Endodermal cell (in vitro differentiated cells): ENCODE results near the gene PBLD. TPM values are rescaled to one million over a fixed set of nuclear protein-coding genes. Genes with fewer than 3 reads are reported as not detected.

Source experiments
- DNase-seq: peaks from one replicate; pipeline ENCODE4 v3.0.0-alpha.2; 2017
- H3K27ac ChIP-seq: 2 replicates; pipeline ENCODE4 v1.5.1; 2013; ENCODE audit warnings: mild to moderate bottlenecking, low read depth, low read length, moderate library complexity
- H3K27me3 ChIP-seq: 2 replicates; pipeline ENCODE4 v1.6.1; 2013; ENCODE audit warnings: mild to moderate bottlenecking, low read length, moderate library complexity; ENCODE audit not compliant: insufficient read depth, control insufficient read depth, poor library complexity, severe bottlenecking
- H3K36me3 ChIP-seq: 2 replicates; pipeline ENCODE4 v1.7.0; 2013; ENCODE audit warnings: mild to moderate bottlenecking, low read length, moderate library complexity; ENCODE audit not compliant: control insufficient read depth, insufficient read depth
- H3K4me1 ChIP-seq: one replicate; pipeline ENCODE4 v1.7.0; 2013; ENCODE audit warnings: low read length; ENCODE audit not compliant: control insufficient read depth, insufficient read depth
- H3K4me3 ChIP-seq: 2 replicates; pipeline ENCODE4 v1.5.1; 2013; ENCODE audit warnings: mild to moderate bottlenecking, low read length, moderate library complexity
- H3K9ac ChIP-seq: 2 replicates; pipeline ENCODE4 v1.6.1; 2013; ENCODE audit warnings: mild to moderate bottlenecking, low read length, moderate library complexity; ENCODE audit not compliant: poor library complexity, severe bottlenecking; ENCODE audit errors: extremely low read depth
- H3K9me3 ChIP-seq: 2 replicates; pipeline ENCODE4 v1.6.1; 2013; ENCODE audit warnings: mild to moderate bottlenecking, low read length, moderate library complexity; ENCODE audit not compliant: control insufficient read depth
- H3K27ac Mint-ChIP-seq: 2 replicates; pipeline ENCODE4 v1.8.0; 2020; ENCODE audit warnings: mixed read lengths
- H3K27me3 Mint-ChIP-seq: 2 replicates; pipeline ENCODE4 v1.8.0; 2021; ENCODE audit warnings: mild to moderate bottlenecking, mixed read lengths; ENCODE audit not compliant: insufficient read depth
- H3K36me3 Mint-ChIP-seq: 2 replicates; pipeline ENCODE4 v1.8.0; 2020; ENCODE audit warnings: low read depth, mixed read lengths
- H3K4me1 Mint-ChIP-seq: 2 replicates; pipeline ENCODE4 v1.8.0; 2020; ENCODE audit warnings: mixed read lengths
- H3K4me3 Mint-ChIP-seq: 2 replicates; pipeline ENCODE4 v1.8.0; 2020; ENCODE audit warnings: mild to moderate bottlenecking, moderate library complexity, mixed read lengths
- H3K9me3 Mint-ChIP-seq: 2 replicates; pipeline ENCODE4 v1.8.0; 2020; ENCODE audit warnings: mild to moderate bottlenecking, mixed read lengths
- WGBS, 2 experiments: methylation state at CpG; one replicate each; pipeline versions ENCODE4 v1.1.5 to v1.1.7; 2013; ENCODE audit warnings: missing lambda C conversion rate in 2 of 2, mixed read lengths in 1 of 2; ENCODE audit not compliant: insufficient coverage in 1 of 2, insufficient read length in 1 of 2; 5-methylcytosine and 5-hydroxymethylcytosine counted together
- total RNA-seq, 2 donors: library from RNA; stranded (reverse); fragmentation: NEBNext Ultra II Directional in 1 of 2; extraction: Animal tissue kit (Norgen Biotek cat#: 25700) in 1 of 2; gene quantifications; 2 replicates in 1 of 2; 3 replicates in 1 of 2; pipeline ENCODE4 v1.2.1, GENCODE V29; 2021
- TF ChIP-seq, protein P1 (sequence below): fragments of 200-600 bp; sonication (generic); conservative IDR thresholded peaks from 2 replicates; pipeline ENCODE4 v1.5.0; 2021; ENCODE audit warnings: antibody characterized with exemption, mild to moderate bottlenecking

The PBLD gene
- total RNA-seq, 2 donors from 2014 or later, result 5.0 to 5.3 TPM

DNA sequence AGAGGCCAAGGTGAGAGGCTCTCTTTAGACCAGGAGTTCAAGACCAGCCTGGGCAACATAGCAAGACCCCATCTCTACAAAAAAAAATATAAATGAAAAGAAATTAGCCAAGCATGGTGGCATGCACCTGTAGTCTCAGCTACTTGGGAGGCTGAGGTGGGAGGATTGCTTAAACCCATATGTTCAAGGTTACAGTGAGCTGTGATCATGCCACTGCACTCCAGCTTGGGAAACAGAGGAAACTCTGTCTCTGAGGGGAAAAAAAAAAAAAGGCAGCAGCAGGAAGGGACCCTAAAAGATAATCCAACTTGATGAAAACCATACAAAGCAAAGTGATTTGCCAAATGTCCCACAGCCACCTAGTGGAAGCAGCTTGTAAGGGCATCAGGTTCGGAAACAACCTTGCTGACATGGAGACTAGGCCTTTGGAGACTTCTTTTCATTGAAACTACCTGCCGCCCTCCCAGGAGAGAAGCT lies 15.6 kb upstream of the PBLD start:
- H3K27ac Mint-ChIP-seq, result peak overlapping the region; percentile 91
- Histone ChIP-seq H3K27ac (no peak overlapping the region), H3K4me1 (no peaks in the 10 kb centered on the region), H3K4me3 (no peak overlapping the region), H3K27me3 (no peaks in the 10 kb centered on the region), H3K9ac (no peak overlapping the region), H3K9me3 (no peaks in the 10 kb centered on the region), H3K36me3 (peaks cover 73% of the 10 kb centered on the region)
- DNase-seq, result peak; percentile 82
- no peaks in the 10 kb centered on the region for H3K9me3 Mint-ChIP-seq
- H3K4me3 Mint-ChIP-seq, result no peak overlapping the region
- 20 to 50% methylated on average over 1 to 2 of the region's 2 CpGs for WGBS, 2 experiments
- peaks cover 4% of the 10 kb centered on the region for H3K4me1 Mint-ChIP-seq
- TF ChIP-seq, protein P1, sequence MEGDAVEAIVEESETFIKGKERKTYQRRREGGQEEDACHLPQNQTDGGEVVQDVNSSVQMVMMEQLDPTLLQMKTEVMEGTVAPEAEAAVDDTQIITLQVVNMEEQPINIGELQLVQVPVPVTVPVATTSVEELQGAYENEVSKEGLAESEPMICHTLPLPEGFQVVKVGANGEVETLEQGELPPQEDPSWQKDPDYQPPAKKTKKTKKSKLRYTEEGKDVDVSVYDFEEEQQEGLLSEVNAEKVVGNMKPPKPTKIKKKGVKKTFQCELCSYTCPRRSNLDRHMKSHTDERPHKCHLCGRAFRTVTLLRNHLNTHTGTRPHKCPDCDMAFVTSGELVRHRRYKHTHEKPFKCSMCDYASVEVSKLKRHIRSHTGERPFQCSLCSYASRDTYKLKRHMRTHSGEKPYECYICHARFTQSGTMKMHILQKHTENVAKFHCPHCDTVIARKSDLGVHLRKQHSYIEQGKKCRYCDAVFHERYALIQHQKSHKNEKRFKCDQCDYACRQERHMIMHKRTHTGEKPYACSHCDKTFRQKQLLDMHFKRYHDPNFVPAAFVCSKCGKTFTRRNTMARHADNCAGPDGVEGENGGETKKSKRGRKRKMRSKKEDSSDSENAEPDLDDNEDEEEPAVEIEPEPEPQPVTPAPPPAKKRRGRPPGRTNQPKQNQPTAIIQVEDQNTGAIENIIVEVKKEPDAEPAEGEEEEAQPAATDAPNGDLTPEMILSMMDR, result peak; percentile 85
- H3K36me3 Mint-ChIP-seq, result peaks cover 60% of the 10 kb centered on the region
- H3K27me3 Mint-ChIP-seq, result no peaks in the 10 kb centered on the region

DNA sequence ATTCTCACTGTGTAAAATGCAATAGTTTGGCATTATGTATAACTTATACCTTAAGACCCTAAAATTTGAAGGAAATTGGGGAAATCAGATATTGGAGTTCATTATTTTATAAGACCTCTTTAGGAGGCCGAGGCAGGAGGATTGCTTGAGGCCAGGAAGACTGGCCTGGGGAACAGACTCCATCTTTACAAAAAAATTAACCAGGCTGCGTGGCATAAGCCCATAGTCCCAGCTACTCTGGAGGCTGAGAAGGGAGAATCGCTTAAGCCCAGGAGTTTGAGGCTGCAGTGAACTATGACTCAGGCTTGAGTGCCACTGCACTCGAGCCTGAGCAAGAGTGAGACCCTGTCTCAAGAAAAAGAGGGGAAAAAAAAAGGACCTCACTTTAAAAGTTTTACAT lies 14.0 kb upstream of the PBLD start:
- 69 to 86% methylated on average over 3 to 4 of the region's 4 CpGs for WGBS, 2 experiments
- no peaks in the 10 kb centered on the region for H3K9me3 Mint-ChIP-seq

DNA sequence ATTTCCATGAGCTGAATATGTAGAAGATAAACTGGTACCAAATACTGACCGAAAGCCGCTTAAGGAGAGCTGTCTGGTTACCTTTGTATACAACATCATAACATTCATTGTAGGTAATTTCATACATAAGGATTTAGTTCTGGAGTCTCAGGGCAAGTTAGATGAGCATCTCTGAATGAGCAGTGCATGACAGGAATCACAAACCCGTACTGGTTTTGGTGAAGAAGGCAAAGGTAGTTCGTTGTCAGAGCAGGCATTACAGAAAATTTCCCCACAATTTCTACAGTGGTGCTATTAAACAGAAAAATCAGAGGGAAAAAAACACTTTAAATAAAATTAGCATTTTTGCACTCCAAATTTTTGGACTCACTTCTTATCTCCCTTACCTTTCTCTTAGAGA lies 12.9 kb upstream of the PBLD start:
- Mint-ChIP-seq H3K9me3 (no peaks in the 10 kb centered on the region), H3K4me1 (peaks cover 4% of the 10 kb centered on the region), H3K27ac (no peak overlapping the region), H3K36me3 (peaks cover 67% of the 10 kb centered on the region), H3K27me3 (no peaks in the 10 kb centered on the region), H3K4me3 (no peak overlapping the region)
- no peak for DNase-seq
- H3K27ac ChIP-seq, result no peak overlapping the region
- no peaks in the 10 kb centered on the region for H3K27me3 ChIP-seq
- no peaks in the 10 kb centered on the region for H3K4me1 ChIP-seq
- 98% methylated on average over 4 of the region's 4 CpGs; no CpG with 5 or more reads in 1 of the 2 experiments for WGBS, 2 experiments
- TF ChIP-seq, protein P1, result no peak
- no peaks in the 10 kb centered on the region for H3K9me3 ChIP-seq
- peaks cover 81% of the 10 kb centered on the region for H3K36me3 ChIP-seq
- no peak overlapping the region for H3K4me3 ChIP-seq
- no peak overlapping the region for H3K9ac ChIP-seq

More for the DNA sequence above, 14.0 kb upstream of the PBLD start:
- Mint-ChIP-seq H3K36me3 (peaks cover 58% of the 10 kb centered on the region), H3K4me1 (peaks cover 4% of the 10 kb centered on the region), H3K27ac (no peak overlapping the region), H3K4me3 (no peak overlapping the region), H3K27me3 (no peaks in the 10 kb centered on the region)
- DNase-seq, result no peak
- no peak overlapping the region for H3K9ac ChIP-seq
- H3K4me3 ChIP-seq, result no peak overlapping the region
- H3K27ac ChIP-seq, result no peak overlapping the region
- no peaks in the 10 kb centered on the region for H3K27me3 ChIP-seq
- no peaks in the 10 kb centered on the region for H3K4me1 ChIP-seq
- TF ChIP-seq, protein P1, result no peak
- H3K9me3 ChIP-seq, result no peaks in the 10 kb centered on the region
- peaks cover 74% of the 10 kb centered on the region for H3K36me3 ChIP-seq
